Effector CD8-positive, alpha-beta T cell (primary cell): ENCODE data around the gene ETS1.
A peak's percentile ranks its signal among the peaks of the same experiment; 100 is the strongest.

Experiments
- DNase-seq: peaks from one replicate; lab custom pipeline; 2025; lab: John Stamatoyannopoulos, UW
- total RNA-seq, 4 experiments: gene quantifications; one replicate each; lab custom pipeline; 2026; lab: John Stamatoyannopoulos, UW

Gene ETS1, protein sequence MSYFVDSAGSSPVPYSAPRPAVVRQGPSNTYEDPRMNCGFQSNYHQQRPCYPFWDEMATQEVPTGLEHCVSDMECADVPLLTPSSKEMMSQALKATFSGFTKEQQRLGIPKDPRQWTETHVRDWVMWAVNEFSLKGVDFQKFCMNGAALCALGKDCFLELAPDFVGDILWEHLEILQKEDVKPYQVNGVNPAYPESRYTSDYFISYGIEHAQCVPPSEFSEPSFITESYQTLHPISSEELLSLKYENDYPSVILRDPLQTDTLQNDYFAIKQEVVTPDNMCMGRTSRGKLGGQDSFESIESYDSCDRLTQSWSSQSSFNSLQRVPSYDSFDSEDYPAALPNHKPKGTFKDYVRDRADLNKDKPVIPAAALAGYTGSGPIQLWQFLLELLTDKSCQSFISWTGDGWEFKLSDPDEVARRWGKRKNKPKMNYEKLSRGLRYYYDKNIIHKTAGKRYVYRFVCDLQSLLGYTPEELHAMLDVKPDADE
- 934 to 1,459 (median 1,333) reads per million in 4 experiments for total RNA-seq

DNA sequence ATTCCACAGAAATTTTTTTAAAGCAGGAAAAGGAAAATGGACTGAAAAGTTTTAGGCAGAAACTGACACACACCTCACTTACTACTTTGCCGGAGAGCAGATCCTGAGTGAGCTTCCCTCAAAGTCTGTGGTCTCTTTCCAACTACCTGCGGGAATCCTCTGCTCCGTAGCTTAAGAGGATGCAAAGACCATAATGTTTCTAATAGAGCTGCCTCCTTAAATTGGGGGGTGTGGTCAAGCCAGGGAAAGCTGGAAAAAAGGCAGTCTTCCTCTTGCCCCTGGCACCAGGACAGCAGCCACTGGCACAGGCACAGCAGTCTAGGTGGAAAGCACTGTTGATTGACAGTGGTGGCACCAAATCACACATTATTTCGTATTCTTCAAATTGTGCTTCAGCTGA, at the start of gene ETS1:
Gene ETS1, minus strand, starts transcription at position 144 of the 400 bp plus-strand sequence. CDS start 14,428 bp downstream, outside the sequence.
- DNase-seq: no peak

DNA sequence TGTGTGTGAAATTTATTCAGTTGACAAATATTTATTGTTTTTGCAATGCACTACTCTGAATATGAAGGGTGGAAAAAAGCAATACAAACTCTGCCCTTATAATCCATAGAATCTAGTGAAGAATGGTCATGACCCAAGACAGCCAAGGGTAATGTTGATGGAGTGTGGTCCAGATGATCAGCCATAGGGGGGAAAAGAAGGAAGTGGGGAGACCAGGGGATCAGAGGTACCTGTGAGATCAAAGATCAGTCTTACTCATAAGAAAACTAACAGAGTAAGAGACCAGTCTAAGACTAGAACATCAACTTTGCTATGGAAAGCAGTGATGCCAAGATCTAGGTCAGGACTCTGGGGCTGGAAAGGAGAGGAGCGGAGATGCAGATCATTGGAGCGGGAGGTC, 47.0 kb upstream of the ETS1 start:
- no peak for DNase-seq

DNA sequence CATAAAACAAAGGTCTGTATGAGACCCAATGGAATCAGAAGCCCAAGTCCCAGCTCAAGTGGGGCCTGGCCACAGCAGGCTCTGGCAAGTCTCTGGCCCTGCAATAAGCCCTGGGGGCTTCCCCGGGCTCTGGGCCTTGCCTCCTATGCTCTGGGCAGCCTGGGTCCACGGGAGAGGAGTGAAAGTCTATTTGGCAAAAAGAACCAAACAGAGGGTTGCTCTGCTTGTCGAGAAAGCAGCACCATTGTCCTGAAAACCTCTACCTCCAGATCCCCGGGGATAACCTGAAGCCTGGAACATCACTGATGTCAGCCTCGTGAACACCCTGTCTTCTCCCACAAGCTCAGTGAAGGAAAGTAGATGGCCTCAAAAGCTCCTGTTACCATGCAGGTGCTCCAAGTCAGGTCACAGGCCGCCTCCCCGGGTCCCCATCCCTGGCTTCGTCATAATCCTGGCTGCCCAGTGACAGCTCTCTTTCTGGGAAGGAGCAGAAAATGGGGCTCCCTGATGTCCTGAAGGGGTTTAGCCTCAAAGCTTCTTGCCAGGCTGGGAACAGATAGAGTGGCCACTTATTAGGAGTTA, 46.1 kb upstream of the ETS1 start:
- no peak for DNase-seq

DNA sequence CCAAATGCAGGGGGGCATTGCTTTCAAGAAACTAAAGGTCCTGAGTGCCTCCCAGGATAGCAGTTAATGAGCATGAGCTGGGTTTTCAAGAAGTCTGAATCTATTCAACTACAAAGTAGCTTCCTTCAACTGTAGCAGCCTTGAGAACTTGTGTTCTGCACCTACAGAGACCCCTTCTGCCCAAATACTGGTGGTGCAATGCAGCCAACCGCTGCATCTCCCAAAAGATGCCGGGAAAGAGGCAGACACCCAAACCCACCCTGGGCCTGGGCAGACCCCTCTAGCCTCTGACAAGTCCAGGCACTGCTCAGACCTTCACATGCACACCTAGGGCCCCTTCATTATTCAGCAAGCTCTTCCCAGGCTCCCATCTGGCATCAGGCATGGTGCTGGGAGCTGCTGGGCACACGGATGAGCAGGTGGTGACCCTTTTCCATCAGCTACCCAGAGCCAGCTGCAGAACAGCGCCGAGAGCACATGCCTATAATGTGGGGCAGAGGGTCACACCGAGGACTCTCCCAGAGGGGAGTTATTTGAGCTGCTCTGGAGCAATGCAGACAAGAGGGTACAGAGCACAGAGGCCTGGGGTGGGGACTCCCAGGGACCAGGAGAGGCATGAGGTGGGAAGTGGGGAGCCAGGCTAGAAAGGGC, 44.9 kb upstream of the ETS1 start:
- DNase-seq: peak; percentile 15

DNA sequence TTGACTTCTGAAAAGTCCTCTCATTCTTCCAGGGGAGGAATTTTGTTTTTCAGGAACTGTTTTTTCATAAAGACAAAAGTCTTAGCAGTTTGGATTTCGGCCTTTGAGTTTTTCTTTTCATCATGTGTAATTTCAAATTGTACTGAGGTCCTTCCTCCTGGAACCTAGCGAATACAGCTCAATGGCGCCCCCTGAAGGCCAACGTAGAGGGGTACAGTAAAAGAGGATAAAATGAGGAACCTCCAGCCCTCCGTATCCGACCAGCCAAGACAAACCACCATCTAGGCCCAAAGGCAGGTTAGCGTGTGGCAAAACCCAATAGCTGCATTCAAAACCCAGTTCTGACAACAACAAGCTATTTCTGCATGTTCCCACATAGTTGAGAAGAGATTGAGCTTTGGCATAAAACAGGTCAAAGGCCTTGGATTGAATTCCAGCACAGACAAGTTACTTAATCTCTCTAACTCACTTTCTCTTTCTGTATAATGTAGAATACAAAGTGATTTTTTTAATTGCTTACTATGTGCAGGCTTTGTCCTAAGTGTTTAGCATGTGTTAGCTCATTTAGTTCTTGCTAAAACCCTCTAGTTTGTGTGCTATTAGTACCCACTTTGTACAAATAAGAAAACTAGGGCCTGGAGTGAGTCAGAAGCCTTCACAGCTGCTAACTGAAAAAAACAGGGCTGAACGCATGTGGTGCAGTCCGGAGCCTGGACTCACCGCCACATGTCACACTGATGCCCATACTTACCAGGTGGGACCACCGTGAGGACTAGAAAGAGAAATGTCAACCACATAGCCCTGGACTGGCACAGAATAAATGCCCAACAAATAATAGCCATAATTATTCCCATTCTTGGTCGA, 43.2 kb upstream of the ETS1 start:
- DNase-seq: peak; percentile 85

DNA sequence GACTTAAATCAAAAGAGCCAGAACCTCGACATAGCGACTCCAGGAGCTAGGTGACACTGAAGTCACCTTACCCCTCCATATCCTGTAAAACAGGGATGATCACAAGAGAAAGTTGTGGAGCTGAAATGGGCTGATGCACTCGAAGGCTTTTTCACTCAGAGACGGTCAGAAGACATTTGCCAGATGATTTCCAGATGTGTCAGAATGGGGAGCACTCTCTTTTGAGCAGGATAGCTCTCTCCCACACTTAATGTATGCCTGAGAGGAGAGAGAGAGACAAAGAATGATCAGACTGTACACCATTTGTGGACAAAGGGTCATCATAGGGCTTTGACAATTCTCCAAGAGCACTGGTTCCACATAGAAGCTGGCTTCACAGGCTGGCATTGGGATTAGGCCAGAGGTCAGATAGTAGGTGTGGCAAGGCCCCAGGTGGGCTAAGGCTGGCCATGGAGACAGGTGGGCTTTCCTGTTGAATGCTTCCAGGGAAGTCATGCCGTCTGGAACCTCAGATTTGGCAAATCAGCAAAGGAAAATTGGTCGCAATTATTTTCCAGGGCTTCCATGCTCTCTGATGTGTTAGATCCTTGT, 42.3 kb upstream of the ETS1 start:
- DNase-seq: no peak

DNA sequence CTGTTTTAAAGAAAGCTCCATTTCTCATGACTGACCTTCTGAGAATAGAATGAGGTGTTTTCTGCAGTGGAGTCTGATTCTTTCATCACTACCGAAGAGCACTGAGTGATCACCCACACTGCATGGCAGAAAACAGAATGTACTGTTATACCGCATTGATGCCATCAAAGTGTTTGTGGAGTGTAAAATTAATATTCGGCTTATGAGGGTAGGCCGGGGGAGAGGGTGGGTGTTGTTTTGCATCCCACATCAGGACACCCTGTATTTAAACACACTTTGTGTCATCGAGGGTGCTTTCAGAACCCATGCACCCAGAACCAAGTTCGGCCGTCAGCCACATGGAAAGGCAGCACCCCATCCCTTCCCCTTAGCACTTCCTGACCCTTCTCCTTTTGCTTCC, 41.3 kb upstream of the ETS1 start:
- no peak for DNase-seq

DNA sequence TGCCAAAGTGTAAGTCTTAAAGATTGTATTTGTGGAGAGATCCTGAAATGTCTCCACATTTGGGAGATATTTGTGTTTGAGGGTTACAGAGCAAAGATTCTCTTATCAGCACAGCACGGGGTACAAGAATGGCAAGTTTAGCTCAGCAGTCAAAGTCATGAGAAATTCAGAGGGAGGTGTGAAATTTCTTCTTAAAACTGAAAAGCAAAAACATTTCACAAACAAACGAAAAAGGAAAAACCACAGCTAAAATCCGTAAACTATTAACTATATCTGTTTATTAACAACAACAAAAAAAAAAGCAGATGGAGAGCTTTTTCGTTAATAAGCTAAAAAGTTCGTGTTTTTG, 40.9 kb upstream of the ETS1 start:
- DNase-seq: no peak

DNA sequence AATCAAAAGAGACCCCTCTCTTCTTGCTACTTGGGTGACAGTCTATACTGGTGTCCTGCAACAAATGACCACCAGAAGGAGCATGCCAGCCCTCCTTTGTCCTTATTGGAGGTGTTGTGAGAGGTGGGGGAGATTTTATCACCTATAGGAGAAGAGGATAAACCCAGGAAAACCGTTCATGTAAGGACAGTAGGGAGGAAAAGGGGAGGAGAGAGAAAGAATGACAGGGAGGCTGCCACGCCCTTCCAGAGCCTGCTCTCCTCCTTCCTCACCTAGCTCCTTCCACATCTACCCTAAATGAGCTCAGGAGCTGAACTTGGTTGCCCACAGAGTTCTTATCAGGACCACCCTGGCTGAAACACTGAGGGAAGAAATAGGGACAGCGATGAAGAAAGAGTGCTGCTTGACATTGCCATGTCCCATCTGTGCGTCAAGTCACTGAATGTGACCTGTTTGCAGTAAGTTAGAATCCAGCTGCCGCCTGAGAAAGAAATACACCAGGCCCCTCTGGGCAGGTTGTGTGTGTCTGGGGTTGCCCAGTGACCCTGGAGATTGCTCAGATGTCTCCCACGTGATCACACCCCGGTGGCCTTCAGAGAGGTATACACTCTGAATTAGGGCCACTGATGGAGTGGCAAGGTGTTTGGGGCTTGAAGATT, 40.4 kb upstream of the ETS1 start:
- no peak for DNase-seq

DNA sequence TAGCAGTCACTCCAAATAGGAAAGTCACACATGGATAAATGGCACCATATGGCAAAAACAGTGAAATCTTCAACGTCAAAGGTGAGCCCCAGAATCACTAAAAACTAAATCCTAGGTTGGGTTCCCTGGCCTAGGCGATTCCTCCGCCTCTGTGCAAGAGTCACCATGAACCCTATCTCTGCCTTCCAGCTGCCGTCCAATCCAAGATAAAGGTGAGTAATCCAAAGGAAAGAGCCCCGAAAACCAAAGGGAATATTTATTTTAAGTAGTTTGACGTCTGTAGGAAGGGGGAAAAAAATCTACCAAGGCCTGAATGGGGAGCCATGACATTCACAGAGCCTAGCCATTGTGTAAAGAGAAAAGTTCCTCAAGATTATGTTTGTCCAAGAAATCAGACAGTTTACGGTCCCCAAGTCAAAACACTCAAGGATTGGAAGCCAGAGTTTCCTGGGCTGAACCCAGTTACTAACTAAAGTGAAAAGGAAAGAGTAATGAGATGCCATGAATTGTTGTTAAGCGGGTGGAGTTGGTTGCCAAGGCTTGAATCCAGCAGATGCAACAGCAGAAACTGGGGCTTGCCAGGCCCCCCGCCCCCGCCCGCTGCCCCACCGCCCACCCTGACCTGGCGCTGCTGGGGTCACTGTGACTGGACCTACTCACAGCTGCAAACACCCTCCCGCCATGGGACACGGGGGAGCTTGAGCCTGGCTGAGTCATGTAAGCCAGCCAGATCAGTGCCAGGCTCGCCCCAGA, 39.7 kb upstream of the ETS1 start:
- no peak for DNase-seq

DNA sequence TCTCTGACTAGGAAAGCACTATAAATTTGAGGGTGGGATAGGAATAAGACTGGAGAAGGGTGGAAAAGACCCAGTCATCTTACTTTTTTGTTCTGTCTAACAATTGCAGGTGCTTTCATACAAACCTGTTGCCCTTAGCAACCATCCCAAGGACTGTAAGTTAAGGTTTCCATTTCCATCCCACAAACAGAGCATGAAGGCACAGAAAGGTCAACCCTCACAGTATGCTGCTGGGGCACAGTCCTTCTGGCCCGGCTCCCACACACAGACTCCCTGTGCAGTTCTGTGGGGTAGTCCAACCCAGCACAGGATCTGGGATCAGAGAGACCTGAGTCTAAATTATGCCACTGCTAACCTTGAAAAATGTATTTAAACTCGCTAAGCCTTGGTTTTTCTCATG, 38.4 kb upstream of the ETS1 start:
- DNase-seq: no peak

DNA sequence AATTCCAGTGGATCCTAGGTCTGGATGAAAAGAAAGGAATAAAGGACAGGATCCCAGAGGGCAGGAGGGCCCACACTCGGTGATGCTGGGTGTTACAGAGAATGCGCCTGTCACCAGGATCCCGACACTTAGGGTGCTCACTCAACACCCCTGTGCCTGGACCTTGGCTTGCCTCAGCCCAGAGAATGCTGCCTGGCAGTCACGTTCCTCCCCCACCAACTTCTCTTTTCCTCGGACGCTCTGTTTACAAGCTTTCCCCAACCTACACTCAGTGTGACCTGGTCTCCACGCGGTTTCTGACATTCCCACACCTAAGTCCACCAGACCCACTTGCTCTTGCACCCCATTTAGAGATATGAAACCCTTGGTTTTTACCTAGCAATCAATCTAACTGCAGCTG, 38.0 kb upstream of the ETS1 start:
- no peak for DNase-seq

DNA sequence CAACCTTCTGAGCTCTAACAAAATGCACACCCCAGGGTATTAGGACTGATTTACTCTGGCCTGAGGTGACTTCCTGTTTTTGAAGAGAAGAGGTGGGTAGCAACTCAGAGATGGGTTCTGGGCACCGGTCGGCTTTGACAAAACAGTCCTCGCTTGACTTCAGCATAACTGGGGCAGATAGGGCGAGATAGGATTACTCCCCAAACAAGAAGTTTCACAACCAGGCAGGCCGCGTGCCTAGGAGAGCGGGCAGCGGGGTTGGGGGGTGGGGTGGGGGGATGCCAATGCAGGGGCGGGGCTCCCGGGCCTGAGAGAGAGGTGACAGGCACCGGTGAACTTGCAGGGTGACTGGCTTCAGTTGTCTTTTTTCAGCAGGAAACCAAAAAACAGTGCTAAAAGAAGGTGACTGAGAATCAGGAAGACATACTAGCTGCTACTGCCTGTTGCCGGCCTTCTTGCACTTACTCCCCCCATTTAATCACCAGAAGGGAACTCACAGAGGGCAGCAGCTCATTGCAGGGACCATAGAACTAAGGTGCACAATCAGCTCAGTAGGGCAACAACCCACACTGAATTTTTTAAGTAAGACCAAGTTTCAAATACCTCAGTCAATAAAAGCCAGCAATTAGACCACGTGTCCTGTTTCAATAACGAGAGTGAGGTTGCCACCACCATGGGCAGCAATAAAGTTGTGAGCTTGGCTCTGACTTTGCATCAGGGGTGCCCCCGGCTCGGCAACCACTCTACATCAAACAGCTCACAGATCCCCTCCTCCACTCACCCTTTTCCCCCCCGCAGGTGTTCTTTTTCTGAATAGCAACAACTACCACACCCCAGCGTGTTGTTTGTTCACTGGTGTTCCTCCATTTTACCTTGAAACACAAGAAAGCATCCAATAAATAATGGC, 37.2 kb upstream of the ETS1 start:
- DNase-seq: peak; percentile 23

DNA sequence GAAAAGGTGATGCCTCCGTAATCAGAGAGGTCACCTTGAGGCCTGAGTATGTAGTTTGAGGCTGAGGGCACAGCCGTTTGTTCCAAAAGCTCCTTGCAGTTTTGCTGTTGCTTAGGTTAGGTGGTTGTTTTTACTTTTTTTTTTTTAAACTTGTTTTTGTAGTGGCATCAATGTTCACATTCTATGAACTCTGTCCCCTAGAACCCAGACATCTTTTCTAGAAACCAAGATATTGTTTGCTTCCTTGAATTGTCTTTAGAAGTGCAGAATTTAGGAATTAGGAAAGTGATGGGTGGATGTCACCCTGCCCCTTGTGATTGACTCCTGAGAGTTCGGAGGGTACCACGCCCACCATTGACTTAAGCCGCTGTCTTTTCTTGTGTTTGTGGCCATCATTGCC, 35.7 kb upstream of the ETS1 start:
- no peak for DNase-seq

DNA sequence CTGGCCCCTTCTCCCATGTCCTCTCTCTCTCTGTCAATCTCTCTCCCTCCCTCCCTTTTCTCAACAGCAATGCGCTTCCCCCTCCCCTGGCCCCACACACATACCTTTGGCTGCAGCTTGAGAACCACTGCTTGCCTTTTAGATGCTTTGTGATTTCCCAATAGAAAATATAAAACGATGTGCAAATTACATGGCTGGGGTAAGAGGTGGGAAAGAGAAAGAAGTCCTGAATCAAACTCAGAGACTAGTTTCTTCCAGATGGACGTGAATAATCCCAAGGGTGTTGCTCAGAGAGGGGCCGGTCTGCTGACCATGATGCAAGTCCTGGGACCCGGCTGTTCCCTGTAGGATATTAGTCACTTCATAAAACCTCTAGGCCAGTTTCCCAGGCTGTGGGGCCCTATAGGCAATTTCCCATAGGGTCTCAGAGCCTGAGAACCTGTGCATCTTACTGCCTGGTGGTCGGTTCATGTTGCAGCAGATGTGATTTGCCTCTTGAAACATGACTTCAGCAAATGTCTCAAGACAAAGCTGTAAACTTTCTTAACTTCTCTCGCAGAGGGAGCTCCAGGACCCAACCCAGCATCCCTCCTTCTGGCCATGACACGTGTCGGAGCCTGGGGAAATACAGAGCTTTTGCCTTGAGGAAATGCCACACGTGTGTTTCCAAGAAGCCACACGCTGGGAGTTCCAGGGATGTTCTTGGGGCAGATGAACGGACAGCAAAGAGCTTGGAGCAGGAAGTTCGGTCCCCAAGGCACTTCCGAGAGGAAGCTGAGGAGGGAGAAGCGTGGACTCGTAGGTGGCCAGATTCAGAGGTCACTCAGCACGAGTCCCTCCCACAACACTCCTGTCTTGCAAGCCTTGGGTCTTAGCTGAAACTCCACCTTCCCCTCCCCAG, 34.5 kb upstream of the ETS1 start:
- DNase-seq: no peak

DNA sequence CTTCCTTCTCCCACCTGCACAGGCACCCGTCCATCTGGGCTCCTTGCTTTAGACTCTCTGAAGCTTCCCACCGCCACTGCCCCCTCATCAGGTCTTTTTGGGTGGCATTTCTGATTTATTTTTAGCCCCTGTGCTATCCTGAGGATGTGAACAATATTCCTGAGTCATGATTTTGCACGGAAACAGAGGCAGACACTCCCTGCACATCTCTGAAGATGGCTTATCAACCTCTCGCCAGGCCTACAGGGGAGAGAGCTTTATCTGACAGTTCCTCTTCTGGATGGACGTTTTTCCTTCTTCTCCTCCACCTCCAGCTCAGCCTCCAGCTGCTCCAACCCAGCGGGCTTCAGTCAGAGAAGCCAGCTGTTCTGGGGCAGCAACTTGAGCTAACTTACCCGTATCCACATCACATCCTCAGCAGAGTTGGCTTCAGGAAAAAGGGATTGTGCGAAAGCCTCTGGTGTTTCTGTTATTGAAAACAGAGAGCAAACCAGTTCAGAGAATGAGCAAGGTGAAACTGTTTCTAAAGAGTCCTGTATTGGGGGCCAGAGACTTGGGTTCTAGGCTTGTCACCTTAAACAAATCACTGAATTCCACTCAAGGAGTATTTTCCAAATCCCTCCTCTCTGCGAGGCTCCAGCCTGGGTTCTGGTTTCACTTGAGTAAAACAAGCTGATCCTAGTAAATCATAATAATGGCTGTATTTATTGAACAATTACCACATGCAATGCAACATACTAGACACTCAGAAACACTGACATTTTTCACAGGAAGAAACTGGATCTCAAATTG, 33.1 kb upstream of the ETS1 start:
- no peak for DNase-seq

DNA sequence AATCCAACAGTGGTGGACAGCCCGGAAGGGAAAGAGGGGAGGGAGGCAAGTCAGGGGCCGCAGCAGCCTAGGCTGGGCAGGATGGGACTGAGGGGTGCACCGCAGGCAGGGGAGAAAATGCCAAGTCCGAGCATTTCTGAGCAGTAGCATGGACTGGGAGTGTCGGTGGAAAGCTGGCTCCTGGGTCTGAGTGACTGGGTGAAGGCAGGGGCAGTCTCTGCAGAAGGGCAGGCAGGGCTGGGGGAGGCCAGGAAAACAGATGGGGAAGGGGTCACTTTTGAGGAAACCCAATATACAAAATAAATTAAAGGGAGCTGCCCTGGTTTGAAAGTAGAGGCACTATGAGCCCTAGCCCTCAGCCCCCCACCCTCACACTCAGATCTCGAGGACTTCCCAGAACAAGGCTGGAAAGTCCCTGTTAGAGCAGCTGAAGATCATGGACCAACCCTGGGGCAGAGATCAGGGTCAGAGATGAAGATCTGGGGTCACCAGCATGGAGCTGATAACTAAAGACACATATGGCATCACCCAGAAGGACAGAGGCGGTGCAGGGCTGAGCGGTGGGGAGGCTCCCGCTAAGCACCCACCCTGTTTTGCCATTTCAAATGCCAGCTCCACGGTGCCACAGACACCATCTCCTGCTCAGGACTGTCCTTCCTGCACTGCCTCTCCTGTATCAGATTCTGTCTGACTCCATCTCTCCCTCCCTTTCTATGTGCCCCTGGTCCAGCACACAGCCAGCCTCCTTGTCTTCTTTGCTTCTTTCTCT, 32.4 kb upstream of the ETS1 start:
- no peak for DNase-seq
